HFF-Myc (cell line): ENCODE measurements around the gene VPS25.

Experiments
- DNase-seq: peaks from one replicate; pipeline ENCODE4 v3.0.0-alpha.2; 2011; ENCODE audit warnings: low read depth; ENCODE audit errors: extremely low read depth
- H3K4me3 ChIP-seq: replicated peaks from 2 replicates; pipeline ENCODE4 v1.5.1; 2011; ENCODE audit warnings: low read depth, mild to moderate bottlenecking, control low read depth, low read length
- CTCF ChIP-seq: IDR thresholded peaks from 2 replicates; pipeline ENCODE4 v1.5.1; 2012; ENCODE audit warnings: mild to moderate bottlenecking, low read depth, low read length, control low read depth; ENCODE audit errors: missing control alignments

VPS25 gene

GRCh38 chr17:42774066-42774745 is 957 bp downstream of the VPS25 start:
- TF ChIP-seq CTCF: no peak
- peak overlapping the region; percentile 98 for H3K4me3 ChIP-seq
- DNase-seq: no peak

GRCh38 chr17:42775534-42776098 is 2.4 kb downstream of the VPS25 start:
- TF ChIP-seq CTCF: no peak
- H3K4me3 ChIP-seq: no peak overlapping the region
- DNase-seq: no peak

DNA sequence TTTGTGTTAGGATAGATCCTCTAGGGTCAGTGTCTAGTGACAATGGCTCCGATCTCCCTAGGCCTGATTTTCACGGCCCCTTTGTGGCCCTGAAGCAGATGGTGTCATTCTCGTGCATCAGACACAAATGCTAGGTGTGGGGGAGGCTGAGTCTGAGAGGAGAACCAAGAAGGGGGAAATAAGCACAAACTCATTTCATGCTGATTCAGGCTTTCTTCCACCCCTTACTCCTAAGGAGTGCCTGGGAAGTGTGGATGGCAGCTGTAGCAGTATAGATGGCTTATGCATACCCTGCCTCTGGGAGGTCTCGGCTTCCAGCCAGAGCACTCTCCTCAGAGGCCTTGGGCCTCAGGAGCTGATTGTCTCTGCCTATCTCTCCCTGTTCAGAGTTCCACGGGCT is 5.3 kb downstream of the VPS25 start:
- DNase-seq: no peak
- no peak for TF ChIP-seq CTCF
- H3K4me3 ChIP-seq: no peak overlapping the region

DNA sequence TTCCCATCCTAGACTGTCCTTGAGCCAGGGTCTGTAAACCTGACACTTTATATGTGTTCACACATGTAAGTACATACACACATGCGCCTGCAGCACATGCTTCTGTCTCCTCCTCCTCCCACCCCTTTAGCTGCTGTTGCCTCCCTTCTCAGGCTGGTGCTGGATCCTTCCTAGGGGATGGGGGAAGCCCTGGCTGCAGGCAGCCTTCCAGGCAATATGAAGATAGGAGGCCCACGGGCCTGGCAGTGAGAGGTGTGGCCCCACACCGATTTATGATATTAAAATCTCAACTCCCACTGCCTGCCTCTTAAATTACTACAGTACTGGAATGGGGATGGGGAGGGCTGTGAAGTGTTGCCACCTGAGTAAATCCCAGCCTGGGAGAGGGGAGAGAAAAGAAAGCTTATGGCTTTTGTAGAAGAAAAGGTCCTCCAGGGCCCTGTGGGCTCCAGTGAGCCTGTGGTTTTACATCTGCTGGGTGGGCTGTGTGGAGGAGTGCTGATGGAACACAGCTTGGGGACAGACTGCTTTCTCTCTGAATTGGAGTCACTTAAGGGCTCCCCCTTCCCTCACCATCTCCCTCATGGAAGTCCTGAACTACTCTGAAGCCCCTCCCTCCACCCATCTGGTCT is 6.2 kb downstream of the VPS25 start:
- no peak for TF ChIP-seq CTCF
- DNase-seq: no peak
- H3K4me3 ChIP-seq: no peak overlapping the region

DNA sequence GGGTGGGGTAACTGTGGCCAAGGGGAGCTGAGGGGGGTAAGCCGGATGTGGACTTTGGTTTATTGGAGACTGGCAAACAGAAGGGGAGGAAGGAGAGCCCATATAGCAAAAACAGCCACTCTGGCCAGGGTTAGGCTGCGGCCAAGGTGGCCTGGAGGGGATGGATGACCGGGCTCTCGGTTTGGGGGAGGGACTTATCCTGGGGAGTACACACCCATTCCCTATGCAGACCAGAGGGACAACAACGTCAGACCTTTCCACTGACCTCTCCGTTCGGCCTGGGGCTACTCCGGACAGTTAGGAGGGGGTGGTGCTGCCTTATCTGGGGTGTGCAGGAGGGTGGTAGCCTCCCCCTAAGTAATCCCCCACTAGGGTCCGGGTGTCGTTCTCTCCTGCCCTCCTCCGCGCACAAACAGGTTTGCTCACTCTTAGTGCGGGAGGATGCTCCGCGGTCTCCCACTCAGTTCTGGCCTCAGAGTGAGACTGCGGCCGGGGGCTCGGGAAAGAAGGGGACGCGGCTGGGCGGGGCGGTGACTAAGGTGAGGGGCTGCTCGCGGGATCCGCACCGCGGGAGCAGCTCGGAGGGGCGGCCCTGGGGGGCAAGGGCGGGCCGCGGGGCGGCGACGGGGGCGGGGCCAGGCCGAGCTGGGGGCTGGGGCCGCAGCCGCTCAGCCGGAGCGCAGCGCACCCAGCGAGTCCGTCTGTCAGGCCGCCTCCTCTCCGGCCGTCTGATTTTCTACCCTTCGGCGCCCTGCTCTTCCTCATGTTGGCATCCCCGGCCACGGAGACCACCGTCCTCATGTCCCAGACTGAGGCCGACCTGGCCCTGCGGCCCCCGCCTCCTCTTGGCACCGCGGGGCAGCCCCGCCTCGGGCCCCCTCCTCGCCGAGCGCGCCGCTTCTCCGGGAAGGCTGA is 6.9 kb downstream of the VPS25 start, which contains the start of gene WNK4:
WNK4 (plus strand) TSS at position 675 of the 915 bp plus-strand sequence; CDS start at position 764, 89 bp downstream.
- DNase-seq: no peak

More for the DNA sequence above, 6.9 kb downstream of the VPS25 start, which contains the start of gene WNK4:
- TF ChIP-seq CTCF: no peak
- peak within 1 kb of the TSS; percentile 50 for H3K4me3 ChIP-seq
